ENCODE data around the gene TBC1D9B.
A peak's percentile ranks its signal among the peaks of the same experiment; 100 is the strongest.
"Not testable (repeated sequence)": the region's sequence is repeated elsewhere in the genome, so short reads cannot be mapped to it uniquely, and the experiment has no call there.

TBC1D9B gene

DNA sequence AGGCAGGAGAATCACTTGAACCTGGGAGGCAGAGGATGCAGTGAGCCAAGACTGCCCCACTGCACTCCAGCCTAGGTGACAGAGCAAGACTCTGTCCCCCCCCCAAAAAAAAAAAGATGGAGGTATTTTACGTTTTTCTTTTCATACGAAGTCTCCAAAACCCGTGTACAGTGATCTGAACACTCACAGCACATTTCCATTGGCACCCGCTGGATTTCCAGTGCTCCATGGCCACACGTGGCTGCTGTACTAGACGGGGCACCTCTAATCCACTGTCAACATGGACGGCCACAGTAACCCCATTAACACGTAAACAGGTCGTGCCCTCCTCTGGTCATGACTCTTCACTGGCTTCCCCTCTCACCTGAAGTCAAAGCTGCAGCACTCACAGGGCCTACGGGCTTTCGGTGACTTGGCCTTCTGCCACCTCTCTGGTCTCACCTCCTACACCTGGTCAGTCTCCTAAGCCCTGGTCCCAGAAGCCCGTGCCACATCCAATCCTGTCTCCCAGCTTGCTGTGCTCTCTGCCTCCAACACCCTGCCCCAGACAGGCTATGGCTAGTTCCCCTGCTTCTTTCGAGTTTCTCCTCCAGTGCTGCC lies 22.1 kb downstream of the TBC1D9B start:
- no peak for DNase-seq (ENCODE audit: low spot score)

DNA sequence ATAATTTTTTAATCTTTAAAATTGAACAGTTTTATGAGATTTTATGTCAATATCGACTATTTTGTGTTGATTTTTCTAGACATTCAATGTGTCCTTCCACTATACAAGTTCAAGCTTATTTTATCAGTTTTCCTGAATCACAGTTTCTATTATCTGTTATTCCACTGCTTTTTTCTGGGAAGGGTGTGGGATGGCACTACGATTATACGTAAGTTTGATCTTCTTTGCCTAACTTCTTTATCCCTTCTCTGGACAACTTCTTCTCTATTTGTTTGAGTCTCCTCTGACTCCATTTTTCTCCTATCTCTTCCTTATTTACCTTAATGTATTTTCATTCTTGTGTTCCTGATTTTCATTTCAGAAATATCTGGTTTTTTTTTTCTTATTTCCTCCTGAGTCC lies 24.5 kb downstream of the TBC1D9B start:
- no peak for DNase-seq (ENCODE audit: low spot score)

DNA sequence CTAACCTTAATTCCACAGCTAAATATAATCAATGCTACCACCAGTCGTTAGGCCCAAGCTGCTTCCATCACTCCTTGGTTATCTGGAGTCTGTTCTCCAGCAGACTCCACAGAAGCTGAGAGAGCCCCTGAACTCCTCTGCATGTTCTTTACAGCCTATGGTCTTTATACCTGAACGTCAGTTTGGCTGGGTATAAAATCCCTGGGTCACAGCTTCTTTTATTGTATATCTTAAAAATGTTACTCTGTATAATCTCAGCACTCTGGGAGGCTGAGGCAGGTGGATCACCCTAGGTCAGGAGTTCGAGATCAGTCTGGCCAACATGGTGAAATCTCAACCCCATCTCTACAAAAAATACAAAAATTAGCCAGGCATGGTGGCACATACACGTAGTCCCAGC lies 25.4 kb downstream of the TBC1D9B start:
- DNase-seq (ENCODE audit: low spot score) = no peak

DNA sequence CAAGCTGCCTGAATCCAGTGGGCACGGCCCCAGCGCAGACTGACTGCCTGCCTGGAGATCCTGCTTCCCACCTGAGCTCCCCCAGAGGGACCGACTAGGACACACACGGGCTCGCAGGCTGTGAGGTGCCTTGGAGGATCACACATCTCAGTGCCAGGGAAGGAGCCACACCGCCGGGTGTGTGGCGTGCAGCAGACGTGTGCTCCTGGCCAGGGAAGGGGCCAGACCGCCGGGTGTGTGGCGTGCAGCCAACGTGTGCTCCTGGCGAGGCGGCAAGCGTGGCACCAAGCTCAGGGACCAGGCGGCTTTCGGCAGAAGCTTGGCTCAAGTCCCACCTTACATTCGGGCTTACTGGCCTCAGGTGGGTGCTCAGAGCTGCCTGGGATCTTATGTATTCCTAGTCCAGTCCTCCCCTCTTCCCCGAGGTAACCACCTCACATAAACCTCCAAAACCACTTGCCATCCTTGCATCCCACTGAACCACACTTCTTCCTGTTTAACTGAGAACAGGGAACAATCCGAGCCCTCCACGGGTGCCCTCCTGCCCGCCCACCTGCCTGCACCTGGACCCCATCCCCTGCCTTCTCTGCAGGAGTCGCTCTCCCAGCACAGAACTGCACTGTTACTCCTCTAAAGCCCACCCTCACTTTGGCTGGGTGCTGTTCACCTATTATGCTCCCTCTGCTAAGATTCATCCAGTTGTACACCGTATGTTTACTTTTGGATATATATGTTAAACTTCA lies 26.7 kb downstream of the TBC1D9B start:
- no peak for DNase-seq (ENCODE audit: low spot score)

DNA sequence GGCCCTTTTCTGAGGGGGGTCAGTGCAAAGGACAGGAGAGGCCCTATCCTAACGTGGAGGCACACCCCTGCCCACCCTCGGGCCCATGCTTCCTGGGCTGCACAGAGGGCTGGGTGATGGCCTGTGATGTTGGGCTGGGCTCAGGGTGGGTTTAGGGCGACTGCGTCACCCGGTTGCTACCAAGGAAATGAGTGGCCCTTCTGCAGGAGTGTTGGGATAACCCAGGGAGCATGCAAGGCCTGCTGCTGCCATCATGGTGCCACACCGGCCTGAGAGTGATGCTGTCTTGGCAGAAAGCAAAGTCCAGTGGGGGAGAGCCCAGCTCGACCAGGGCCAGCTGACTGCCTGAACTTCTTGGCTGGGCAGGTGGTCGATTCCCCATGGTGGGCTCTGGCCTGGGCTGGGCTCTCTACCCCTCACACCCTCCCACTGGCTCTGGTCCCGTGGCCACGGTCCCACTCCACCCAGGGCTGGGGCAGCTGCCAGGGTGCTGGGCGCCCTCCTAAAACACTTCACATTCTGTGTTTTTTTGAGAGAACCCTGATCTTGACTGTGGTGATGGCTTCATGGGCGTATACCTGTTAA lies 27.5 kb downstream of the TBC1D9B start:
- DNase-seq (ENCODE audit: low spot score) = no peak

DNA sequence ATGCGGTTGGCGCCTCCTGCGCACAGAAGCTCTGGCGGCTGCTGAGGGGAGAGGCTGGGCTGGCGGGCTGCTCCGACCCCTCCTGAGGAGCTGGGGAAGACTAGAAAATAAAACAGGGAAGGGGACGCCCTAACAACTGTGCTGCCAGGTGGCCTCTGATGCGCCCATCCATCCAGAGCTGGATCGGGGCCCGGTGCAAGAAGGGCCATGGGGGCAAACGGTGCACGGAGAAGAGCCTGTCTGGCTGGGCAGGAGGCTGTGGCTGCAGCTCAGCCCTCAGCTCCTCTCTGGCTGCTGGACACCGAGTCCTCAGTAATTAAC lies 28.0 kb downstream of the TBC1D9B start:
- no peak for DNase-seq (ENCODE audit: low spot score)

DNA sequence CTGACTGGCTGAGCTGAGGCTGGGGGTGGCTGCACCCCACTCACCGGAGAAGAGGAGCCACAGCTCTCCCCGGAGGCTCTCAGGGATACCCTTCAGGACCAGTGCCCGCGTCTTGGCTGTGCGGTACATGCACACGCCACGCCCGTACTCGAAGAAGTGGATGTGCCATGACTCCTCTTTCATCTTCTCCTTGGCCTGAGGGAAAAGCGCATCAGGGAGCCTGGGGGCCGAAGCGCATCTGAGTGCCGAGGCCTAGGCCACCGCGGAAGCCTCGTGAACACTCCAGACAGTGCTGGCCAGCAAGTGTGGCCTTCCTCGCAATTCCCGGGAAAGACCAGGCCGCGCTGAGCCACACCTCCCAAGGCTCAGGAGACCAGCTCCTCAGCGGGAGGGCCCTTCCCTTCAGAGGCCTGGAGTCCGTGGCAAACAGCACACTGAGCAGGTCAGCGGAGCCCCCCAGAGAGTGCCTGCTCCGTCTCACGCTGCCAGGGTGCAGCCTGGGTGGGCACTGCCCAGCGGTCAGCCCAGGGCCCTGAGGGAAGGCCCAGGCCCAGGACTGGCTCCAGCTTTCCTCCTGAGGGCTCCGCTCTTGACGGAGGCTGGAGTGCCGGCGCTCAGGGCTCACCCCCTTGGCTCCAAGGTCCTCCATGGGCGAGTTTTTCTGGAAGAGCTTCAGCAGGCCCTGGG lies 28.6 kb downstream of the TBC1D9B start:
- no peak for DNase-seq (ENCODE audit: low spot score)

DNA sequence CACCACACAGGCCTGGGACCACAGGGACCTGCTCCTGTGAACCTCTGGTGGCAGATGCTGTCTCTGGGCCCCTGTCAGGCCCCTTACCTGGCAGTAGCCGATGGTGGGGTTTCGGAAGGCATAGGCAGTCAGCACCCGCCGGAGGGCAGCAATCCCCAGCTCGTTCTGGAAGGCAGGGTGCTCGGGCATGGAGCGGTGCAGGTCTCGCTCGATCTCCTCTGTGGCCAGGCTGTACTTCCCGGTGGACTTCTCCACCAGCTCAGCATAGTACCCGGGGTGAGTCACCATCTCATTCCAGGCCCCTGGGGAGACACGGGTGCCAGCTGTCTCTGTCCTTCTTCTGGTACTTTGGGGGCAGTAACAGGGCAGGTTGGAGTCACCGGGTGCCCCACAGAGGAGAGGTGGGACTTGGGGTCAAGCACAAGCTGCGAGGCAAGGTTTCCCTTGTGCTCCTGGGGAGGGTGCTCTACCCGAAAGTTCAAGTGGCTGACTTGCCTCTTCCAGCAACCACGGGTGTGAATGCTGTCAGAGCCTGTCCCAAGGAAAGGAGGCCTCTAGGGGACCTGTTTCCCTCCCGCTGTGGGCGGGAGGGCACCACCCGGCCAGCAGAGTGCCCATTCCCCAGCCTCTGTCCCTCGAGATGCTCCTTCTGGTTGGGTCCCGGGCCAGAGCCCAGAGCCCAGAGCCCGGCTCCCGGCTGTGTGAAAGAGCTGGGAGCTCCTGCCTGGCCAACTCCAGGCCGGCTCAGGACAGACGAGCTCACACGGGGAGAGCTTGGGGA lies 29.3 kb downstream of the TBC1D9B start:
- no peak for DNase-seq (ENCODE audit: low spot score)

DNA sequence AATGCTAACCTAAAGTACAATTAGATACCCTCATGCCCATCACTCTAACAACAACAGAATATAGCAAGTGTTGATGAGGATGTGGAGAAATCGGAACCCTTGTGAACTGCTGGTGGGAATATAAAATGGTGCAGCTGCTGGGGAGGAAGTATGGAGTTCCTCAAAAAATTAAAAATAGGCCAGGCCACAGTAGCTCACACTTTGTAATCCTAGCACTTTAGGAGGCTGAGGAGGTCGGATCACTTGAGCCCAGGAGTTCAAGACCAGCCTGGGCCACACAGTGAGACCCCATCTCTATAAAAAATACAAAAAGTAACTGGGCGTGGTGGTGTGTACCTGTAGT lies 31.1 kb downstream of the TBC1D9B start:
- no peak for DNase-seq (ENCODE audit: low spot score)

DNA sequence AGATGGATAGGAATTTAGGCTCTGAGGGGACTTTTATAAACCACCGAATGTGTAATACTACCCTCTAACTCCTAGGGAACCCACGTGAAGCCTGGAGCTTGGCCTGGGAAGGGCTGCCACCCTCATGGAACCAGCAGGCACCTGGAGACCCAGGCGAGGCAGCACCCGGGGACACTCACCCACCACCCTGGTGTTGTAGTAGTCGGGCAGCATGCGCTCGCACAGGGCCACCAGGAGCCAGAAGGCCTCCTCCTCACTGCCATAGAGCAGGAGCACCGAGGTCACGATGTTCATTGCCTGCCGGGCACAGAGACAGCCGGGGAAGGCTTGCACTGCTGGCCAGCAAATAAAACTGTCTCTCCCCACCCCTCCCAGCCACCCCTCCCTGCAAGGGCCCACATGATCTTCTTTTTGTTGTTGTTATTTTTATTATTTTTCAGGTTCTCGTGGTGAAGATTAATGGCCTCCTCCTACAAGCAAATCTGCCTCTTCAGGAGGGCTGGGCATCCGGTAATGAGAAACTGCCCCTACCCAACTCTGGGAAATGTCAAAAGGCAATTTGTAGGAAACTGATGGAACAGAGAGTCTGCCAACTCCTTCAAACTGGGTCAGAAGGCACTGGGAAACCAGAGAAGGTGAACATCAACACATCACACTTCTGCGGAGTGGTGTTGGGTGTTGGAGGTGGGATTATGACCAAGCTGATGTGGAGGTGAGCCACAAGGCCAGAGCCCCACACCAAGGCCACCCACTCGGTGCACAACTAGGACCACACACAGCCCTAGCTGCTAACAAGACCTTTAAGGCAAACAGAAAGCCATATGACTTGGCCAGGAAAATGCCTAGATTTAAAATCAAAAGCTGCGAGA lies 31.7 kb downstream of the TBC1D9B start:
- no peak for DNase-seq (ENCODE audit: low spot score)

DNA sequence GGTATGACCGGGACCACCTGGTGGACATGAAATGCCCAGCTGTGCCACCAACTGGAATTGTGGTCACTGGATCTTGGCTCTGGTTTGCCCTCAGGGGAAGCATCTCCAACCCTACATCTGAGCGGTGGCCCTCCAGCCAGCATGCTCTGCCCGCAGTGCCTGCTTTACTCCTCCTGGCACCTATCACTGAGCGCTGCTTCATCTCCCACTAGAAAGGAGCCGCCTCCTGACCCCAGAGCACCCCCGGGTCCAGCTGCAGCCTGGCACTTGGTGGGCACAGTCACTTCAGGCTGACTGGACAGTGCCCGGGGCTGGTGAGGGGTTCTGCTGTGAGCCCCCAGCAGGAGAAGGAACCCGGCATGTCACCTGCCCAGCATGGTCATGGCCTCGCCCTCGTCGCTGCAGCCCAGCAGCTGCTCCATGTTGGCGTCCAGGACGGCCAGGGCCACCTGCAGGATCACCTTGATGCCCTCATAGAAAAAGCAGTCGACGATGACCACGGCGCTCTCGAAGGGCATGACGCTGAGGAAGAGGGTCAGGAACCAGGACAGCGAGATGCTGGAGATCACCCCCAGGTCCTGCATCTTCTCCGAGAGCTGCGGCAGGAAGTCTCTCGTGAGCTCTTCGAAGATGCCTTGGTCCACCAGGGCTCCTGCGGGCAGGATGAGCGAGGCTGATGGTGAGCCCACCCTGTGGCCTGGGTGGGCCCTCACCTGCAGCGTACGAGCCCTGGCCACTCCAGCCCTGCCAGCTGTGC lies 33.0 kb downstream of the TBC1D9B start:
- no peak for DNase-seq (ENCODE audit: low spot score)

DNA sequence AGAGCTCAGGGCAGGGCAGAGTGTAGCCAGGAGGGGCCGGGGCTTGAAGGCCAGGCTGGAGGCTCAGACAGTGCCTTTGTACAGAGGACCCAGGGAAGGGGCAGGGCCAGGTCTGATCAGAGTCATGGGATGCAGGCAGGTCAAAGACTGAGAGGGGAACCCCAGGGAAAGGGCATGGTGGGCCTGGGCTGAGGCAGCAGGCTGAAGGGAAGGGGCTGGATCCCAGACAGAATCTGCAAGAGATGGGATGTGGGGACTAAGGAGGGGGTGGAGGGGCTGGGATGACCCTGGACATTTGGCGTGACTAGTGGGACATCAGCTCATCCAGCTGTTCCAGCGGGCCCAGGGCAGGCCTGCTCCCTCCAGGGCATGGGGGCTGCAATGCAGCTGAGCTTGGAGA lies 33.6 kb downstream of the TBC1D9B start:
- DNase-seq (ENCODE audit: low spot score) = no peak

DNA sequence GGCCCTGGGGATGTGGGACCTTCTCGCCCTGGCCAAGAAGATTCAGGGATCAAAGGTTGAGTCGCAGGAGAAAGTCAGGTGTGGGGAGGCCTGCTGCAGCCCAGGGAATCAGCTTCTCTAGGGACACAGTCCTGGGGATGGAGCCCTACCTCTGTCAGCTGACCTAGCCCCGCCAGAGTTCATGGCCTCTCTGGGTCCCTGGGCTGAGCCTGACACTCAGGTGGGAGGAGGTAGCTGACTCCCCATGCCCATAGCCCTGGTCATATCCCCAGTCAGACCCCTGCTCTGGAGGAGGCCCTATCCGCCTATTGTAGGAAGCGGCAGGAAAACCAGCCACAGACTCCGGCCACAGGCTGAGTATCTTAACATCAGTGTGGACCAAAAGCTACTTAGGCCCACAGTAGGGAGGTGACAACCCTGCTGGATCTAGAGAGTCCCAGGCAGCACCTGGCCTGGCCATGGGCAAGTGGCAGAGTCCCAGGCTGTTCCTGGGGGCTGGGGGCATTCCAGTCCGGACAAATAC lies 34.0 kb downstream of the TBC1D9B start:
- no peak for DNase-seq (ENCODE audit: low spot score)

DNA sequence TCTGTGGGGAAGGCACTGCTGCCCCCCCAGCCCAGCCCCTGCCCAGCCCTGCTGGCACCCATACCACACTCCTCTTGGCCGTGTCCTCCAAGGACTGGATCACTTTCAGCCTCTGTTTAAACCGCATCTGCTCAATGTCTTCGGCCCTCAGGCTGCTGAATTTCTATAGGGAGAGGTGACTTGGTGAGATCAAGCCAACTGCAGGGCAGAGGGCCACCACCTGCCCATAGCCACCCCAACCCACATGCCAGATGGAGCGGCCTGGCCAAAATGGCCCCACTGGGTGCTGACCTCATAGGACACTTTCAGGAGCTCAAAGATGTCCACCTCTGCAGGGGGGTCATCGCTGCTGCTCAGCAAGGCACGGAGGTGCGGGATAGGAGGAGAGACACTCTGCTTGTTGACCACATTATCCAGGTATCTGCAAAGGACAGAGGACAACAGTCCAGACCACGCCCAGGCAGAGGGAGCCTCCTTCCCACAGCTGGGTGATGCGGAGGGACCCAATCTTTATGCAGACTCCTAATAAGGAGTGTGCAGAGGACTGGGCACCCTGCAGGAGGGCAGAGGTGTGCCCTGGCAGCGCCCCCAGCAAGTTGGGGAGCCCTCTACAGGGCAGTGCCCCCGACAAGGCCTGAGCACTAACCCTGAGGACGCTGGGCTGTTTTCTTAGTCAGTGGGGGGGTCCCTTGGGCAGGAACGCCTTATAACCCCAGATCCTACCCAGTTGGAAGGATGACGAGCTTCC lies 34.7 kb downstream of the TBC1D9B start:
- DNase-seq (ENCODE audit: low spot score) = no peak

DNA sequence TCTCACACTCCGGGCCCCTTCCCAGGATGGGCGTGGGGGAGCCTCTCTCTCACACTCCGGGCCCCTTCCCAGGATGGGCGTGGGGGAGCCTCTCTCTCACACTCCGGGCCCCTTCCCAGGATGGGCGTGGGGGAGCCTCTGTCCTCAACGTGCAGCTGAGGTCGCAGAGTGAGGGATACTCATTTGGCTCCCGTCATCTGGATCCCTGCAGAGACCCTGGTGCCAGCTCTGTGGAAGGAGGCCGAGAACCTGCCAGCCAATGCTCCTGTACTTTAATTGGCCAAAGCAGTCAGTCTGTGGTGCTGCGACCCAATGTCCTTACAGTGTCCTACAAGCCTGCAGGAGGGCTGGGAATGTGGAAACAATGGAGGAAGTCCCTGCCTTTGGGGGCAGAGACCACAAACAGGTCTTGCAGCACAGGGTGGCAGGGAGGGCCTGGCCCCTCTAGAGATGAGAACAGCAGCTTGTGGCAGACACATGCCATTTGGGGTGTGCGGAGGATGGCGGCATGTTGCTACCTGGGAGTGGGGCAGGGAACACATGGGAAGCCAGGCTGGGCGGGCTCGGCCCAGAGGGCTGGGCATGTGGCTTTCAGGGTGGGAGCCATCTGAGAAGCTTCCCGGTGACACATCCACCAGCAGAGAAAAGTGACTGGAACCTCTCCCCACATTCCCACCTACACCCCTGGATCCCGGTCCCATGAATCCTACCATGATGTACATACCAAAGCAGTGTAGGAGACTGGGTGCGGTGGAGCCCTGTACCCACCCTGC lies 35.5 kb downstream of the TBC1D9B start:
- DNase-seq (ENCODE audit: low spot score) = no peak

DNA sequence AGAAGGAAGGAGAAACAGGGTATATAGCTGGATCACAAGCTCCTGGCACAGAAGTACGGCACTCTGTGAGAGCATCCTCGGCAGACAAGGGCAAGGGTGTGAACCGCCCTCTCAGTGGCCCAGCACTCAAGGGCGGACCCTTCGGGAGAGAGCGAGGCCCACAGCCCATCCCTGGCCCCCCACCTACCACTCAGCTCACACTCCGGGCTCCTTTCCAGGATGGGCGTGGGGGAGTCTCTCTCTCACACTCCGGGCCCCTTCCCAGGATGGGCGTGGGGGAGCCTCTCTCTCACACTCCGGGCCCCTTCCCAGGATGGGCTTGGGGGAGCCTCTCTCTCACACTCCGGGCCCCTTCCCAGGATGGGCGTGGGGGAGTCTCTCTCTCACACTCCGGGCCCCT lies 36.2 kb downstream of the TBC1D9B start:
- DNase-seq (ENCODE audit: low spot score) = not testable (repeated sequence)

DNA sequence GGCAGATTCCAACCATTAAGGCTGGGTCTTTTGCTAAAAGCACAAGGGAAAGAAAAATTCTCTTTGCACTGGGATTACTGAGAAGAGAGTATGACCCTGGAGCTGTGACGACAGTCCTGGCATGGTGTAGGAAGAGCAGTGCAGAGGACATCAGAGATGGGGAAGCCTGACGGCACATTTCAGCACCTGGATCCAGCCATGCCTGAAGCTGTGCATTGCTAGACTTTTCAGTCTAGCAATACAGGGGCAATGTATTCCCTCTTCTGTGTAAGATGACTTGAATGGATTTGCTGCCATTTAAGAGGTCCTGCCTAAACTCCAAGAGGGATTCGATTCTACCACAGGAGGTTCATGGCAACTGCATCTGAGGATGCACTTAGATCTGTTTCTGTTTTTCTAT lies 36.7 kb downstream of the TBC1D9B start:
- no peak for DNase-seq (ENCODE audit: low spot score)

DNA sequence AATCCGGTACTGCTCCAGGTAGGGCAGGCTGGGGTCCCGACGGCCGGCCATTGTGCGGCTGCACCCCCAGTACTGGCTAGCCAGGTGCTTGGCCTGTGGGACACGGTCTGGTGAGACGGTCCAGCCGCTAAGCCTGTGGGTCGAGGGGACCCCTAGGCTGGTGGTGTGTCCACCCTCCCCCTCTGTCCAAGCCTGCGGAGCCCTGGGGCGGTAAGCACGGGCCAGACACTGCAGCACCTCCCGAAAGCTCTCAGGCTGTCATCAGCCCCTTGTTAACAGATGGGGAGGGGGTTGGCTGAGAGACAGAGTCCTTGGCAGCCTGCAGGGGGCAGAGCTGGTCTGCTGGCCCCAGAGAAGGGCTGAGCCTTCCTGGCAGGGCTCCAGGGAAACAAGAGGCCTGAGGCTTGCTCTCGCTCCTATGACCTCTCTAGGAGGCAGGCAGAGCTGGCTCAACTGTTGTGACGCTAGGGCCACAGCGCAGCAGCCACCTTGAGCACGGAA lies 37.2 kb downstream of the TBC1D9B start:
- DNase-seq (ENCODE audit: low spot score) = peak; percentile 49

All from hepatic stellate cell (primary cell).